HG03280 (cell line): Measurements from ENCODE around the gene KRTAP6-2.

Source experiments
- ATAC-seq: cut with Tn5 transposase; IDR thresholded peaks from one replicate; pipeline ENCODE4 v1.9.1; 2021; ENCODE audit warnings: mild to moderate bottlenecking, moderate library complexity; ENCODE audit not compliant: unreplicated experiment

Gene KRTAP6-2, protein sequence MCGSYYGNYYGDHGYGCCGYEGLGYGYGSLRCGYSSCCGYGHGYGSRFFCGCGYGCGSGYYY

GRCh38 chr21:30598802-30599201, at the start of gene KRTAP6-2:
KRTAP6-2 (minus strand) TSS chr21:30598902; CDS start chr21:30598874, 28 bp downstream.
- ATAC-seq: no peak

GRCh38 chr21:30646904-30647414, 48.3 kb upstream of the KRTAP6-2 start:
- ATAC-seq: no peak

DNA sequence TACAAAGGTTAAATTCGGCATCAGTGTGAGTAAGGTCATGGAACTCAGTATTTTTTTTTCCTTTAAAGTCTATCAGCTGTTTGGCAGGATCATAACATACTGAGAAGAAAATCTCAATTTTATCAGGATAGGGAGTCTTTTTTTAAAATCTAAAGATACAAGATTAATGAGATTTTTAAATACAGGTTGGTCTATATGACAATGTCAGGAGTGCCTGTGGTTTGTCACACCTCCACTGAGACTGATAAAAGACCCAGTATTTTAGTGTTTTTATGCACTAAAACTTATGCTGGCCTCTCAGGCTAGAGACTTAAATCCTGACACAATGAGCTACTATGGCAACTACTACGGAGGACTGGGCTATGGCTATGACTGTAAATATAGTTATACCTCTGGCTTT, 43.9 kb upstream of the KRTAP6-2 start, which contains the start of gene KRTAP20-3:
KRTAP20-3 (plus strand) TSS at position 301 of the 400 bp plus-strand sequence.
- ATAC-seq: no peak

GRCh38 chr21:30638686-30639085, 40.0 kb upstream of the KRTAP6-2 start:
- no peak for ATAC-seq

- ATAC-seq: no peak
These were observed 36.2 kb upstream of the KRTAP6-2 start, which contains the start of gene KRTAP20-2 for GRCh38 chr21:30634906-30635305. KRTAP20-2 (plus strand) TSS chr21:30635206; CDS start chr21:30635264, 58 bp downstream.

DNA sequence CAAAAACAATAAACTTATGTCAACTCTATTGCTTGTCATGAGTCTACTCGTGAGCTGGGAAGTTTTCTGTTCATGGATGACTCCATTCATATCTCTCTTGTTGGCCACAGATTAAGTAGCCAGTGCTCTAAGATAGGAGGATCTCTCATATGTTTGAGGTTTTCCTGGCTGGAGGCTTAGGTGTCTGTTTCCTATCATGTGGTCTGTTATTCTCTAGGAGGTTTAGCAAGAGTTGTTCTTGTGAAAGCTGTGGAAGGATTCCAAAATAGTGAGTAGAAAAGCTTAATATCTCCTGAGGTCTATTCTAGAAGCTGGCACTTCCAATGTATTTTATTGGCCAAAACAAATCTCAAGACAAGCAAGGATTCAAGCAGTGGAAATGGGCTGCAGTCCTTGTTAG, 30.5 kb upstream of the KRTAP6-2 start:
- no peak for ATAC-seq

GRCh38 chr21:30628109-30628508, 29.4 kb upstream of the KRTAP6-2 start:
- no peak for ATAC-seq

- ATAC-seq: no peak
These were observed 26.9 kb upstream of the KRTAP6-2 start for GRCh38 chr21:30625449-30626165.

- ATAC-seq: no peak
These were observed 24.7 kb upstream of the KRTAP6-2 start for GRCh38 chr21:30623362-30623761.

- no peak for ATAC-seq
These were observed 21.8 kb upstream of the KRTAP6-2 start, which contains the start of gene KRTAP20-4 for GRCh38 chr21:30620522-30620921. KRTAP20-4 (plus strand) TSS chr21:30620627.

- no peak for ATAC-seq
These were observed 21.4 kb upstream of the KRTAP6-2 start for GRCh38 chr21:30620080-30620479.

DNA sequence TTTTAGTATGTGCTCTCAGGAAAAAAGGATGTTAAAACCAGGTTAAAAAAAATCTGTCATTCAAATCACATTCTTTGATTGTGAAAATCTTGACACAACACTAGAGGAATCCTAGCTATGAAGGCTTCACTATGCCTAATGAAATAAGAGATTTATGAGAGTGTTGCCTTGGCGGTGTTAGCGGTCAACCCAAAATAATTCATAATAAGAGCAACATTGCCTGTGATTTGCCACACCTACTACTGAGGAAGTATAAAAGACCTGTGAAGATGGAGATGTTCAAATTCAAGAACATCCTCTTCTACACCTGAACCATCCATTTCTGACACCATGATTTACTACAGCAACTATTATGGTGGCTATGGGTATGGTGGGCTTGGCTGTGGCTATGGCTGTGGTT, 17.4 kb upstream of the KRTAP6-2 start, which contains the start of gene KRTAP20-1:
KRTAP20-1 (plus strand) TSS at position 301 of the 400 bp plus-strand sequence; CDS start at position 331, 30 bp downstream.
- no peak for ATAC-seq

GRCh38 chr21:30615199-30615598, 16.5 kb upstream of the KRTAP6-2 start:
- no peak for ATAC-seq

DNA sequence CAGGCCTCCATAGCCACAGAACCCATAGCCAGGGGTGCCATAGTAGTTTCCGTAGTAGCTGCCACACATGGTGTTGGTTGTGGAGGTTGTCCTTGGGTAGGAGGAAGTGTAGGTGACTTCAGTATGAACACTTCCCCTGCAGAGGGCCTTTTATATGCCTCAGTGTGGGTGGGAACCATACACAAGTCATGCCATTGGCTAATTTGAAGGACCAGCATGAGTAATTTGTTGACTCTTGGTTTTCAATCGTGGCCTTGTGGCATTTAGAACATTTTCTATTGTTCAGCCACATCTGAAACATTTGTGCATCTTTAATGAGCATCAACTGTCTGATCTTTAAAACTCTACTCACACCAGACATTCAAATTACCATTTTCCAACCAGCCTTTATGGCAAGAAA, 15.1 kb upstream of the KRTAP6-2 start, which contains the start of gene KRTAP6-1:
KRTAP6-1 (minus strand) TSS at position 95 of the 400 bp plus-strand sequence; CDS start at position 69, 26 bp downstream.
- no peak for ATAC-seq

- no peak for ATAC-seq
These were observed 13.4 kb upstream of the KRTAP6-2 start for GRCh38 chr21:30612132-30612531.

DNA sequence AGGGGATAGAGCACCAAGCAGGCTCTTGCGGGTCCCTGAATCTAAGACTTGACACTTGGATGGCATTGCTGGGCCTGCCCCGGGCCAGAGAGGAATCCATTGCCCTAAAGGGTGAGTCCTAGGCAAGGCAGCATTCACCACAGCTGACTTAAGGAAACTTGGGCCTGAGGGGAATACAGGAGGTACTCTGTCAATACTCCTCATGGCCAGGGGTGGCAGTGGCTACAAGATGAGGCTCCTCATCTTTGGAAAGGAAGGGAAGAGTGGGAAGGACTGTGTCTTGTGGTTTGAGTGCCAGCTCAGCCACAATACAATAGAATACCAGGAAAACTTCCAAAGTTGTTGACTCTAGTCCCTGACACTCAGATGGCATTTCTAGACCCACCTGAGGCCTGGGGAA, 7.3 kb upstream of the KRTAP6-2 start:
- no peak for ATAC-seq

- ATAC-seq: no peak
These were observed 2.1 kb upstream of the KRTAP6-2 start, which contains the start of gene KRTAP22-1 for GRCh38 chr21:30600787-30601186. KRTAP22-1 (plus strand) TSS chr21:30601087.

GRCh38 chr21:30592140-30592539, 6.6 kb downstream of the KRTAP6-2 start, which contains the start of gene KRTAP6-3:
KRTAP6-3 (plus strand) TSS chr21:30592440; CDS start chr21:30592446, 6 bp downstream.
- ATAC-seq: no peak

DNA sequence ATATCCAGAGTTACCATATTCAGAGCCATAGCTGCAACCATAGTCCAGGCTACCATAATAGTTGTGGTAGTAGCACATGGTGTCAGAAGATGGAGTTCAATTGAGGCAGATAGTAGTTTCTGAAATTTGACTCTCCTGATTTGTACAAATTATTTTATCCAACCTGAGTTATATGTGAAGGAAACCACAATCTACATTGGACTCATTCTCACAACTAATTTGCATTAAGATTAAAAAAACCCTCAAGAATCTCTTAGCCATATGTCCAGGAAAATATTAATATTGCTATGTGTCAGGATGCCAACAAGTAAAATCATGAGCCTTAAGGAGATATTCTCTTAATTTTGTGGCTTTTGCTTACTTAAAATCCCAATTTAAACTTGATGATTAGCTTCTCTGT, 8.4 kb downstream of the KRTAP6-2 start, which contains the start of gene KRTAP22-2:
KRTAP22-2 (minus strand) TSS at position 101 of the 400 bp plus-strand sequence.
- no peak for ATAC-seq

DNA sequence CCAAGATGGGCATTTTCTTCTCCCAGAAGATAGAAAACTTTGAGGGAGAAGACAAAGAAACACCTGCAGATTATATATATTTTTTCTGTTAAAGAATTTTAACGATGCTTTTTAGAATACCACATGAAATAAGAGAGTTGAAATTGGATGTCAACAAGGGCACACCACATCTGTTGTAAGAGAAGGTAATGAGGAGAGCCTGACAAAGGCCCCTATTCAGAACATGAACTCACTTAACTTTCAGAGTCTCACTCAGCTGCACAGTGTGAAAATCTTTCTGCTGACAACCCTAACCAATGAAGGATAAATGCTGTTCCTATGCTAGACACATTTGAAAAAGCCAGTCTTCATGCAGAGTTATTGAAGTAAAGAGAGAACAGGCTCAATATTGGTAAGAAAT, 15.8 kb downstream of the KRTAP6-2 start:
- no peak for ATAC-seq

DNA sequence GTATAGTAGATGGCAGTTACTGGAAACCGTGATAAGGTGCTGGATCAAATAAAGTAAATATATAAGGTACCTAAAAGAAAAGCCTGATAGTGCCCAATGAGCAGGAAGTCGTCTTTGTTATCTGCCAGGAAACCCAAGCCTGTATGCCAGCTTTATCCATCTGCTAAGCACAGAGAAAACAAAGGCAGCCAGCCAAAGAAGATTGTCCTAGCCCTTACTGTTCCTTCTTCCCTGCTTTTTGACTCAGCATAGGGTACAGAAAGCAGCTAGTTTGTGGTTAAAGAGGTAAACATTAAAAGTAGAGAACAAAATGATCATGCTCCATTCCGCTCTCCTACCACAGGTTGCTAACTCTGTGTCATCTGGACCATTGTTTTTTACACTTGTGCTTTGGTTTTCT, 18.6 kb downstream of the KRTAP6-2 start:
- ATAC-seq: no peak

DNA sequence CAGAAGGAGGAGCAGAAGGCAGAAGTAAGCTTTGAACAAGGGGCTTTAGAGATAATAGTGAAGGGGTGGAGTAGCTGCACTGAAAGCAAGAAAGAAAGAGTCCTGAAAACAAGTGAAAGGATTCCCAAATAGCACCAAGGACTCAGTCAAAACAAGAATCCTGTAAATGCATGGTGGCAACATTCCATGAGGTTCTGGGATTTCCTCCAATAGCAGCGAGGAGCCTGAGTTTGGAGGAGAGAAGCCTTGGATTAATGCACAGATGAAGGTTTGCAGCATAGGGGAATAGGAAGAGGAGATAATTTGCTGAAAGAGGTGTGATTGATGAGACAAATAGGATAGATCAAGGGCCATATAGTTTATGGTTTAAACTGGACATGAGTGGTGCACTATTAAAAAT, 19.4 kb downstream of the KRTAP6-2 start:
- ATAC-seq: no peak
